Femur (tissue), 1 donor: ENCODE measurements around the gene DVL1.

Source experiments
- DNase-seq: peaks from one replicate; pipeline ENCODE4 v3.0.0-alpha.2; 2017

DVL1 gene

DNA sequence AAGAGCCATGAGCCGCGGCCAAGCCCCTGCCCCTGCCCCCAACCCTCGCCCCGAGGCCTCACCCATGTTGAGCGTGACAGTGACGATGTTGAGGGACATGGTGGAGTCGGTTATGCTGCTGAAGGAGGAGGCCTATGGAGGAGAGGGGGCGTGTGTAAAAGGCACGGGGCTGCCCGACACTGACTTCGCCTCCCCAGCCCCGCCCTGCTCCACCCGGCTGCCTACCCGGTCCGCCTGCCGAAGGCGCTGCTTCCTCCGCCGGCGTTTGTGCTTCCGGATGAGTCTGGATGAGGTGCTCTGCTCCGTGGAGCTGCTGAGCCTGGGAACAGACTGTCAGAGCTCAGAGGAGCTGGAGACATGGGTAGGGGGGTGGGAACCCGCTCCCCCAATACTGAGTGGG lies 9.0 kb downstream of the DVL1 start:
- no peak for DNase-seq

GRCh38 chr1:1338278-1338677 lies 10.9 kb downstream of the DVL1 start:
- DNase-seq, result no peak

DNA sequence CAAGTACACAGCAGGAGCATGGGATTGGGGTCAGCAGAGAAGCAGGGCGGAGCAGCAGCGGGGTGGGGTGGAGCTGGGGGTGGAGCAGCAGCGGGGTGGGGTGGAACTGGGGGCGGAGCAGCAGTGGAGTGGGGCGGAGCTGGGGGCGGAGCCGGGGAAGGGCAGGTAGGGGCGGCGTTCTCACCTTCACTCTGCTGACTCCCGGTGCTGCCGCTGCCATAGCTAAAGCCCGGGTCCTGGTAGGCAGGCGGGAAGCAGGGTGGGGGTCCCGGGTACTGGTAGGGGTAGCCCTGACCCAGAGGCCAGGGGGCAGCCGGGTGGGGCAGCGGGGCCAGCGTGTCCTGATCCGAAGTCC lies 11.4 kb downstream of the DVL1 start:
- no peak for DNase-seq

DNA sequence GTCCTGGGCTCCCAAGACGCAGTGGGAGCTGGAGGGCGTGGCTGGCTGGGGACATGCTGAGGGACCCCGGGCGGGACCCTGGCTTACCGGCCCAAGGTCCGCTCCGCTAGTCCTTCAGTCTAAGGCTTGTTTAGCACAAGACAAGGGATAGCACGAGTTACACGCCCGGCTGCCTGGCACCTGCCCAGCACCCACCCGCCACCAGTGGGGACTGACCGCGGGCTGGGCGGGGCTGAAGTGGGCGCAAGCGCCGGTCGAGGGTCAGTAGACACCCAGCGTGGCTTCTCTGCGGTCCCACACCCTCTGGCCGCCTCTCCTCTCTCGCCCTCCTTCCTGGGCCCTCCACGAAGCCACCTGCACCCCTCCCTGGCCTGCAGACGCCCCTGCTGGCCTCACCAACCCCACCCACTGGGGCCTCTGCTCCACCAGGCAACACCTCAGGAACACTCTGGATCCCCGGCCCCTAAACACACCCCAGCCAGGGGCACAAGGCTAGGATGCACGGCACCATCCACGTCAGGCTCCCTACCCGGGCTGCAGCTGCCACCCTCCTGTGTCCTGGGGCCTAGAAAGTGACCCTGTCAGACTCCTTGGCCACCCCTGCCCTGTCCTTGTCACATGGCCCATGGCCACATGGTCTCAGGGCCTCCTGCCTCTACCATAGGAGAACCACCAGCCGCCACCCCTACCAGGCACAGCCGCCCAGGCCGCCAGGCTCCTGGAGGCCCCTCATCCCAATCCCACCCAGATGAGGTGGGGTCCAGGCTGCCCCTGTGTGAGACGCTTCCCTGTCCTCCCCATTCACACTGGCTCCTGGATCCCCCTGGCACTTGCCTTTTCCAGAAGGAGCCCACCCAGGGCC lies 12.1 kb downstream of the DVL1 start:
- no peak for DNase-seq

DNA sequence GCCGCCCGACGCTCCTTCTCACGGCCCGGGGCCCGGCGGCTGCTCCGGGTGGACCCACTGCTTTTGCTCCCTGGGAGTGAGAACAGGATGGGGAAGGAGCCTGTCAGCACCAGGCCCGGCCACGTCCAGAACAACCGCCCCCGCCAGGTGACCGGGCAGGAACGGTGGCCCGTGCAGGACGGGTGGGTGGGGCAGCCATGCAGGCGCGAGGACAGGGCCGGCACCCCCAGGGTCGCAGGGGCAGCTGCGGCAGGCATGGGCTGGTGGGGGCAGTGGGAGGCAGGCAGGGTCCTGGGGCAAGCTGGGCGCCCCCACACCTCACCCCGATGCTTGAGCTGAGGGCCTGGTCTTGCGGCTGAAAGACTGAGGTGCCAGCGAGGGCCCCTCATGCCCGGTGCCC lies 12.8 kb downstream of the DVL1 start:
- DNase-seq, result no peak

GRCh38 chr1:1335792-1336248 lies 13.4 kb downstream of the DVL1 start:
- DNase-seq, result no peak

GRCh38 chr1:1335283-1335682 lies 13.9 kb downstream of the DVL1 start:
- no peak for DNase-seq

- DNase-seq, result no peak
Observed at GRCh38 chr1:1334835-1335234, 14.4 kb downstream of the DVL1 start.

DNA sequence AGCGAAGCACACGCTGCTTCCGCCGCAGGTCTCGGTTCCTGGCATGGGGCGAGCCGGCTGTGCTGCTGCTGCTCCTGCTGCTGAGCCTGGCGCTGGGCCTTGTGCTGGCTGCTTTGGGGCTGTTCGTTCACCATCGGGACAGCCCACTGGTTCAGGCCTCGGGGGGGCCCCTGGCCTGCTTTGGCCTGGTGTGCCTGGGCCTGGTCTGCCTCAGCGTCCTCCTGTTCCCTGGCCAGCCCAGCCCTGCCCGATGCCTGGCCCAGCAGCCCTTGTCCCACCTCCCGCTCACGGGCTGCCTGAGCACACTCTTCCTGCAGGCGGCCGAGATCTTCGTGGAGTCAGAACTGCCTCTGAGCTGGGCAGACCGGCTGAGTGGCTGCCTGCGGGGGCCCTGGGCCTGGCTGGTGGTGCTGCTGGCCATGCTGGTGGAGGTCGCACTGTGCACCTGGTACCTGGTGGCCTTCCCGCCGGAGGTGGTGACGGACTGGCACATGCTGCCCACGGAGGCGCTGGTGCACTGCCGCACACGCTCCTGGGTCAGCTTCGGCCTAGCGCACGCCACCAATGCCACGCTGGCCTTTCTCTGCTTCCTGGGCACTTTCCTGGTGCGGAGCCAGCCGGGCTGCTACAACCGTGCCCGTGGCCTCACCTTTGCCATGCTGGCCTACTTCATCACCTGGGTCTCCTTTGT lies 15.5 kb downstream of the DVL1 start:
- no peak for DNase-seq

DNA sequence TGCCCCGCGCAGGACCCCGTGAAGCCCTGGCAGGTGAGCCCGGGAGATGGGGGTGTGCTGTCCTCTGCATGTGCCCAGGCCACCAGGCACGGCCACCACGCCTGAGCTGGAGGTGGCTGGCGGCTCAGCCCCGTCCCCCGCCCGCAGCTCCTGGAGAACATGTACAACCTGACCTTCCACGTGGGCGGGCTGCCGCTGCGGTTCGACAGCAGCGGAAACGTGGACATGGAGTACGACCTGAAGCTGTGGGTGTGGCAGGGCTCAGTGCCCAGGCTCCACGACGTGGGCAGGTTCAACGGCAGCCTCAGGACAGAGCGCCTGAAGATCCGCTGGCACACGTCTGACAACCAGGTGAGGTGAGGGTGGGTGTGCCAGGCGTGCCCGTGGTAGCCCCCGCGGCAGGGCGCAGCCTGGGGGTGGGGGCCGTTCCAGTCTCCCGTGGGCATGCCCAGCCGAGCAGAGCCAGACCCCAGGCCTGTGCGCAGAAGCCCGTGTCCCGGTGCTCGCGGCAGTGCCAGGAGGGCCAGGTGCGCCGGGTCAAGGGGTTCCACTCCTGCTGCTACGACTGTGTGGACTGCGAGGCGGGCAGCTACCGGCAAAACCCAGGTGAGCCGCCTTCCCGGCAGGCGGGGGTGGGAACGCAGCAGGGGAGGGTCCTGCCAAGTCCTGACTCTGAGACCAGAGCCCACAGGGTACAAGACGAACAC lies 16.3 kb downstream of the DVL1 start:
- no peak for DNase-seq

- no peak for DNase-seq
Observed at GRCh38 chr1:1332031-1332755, 17.0 kb downstream of the DVL1 start.

DNA sequence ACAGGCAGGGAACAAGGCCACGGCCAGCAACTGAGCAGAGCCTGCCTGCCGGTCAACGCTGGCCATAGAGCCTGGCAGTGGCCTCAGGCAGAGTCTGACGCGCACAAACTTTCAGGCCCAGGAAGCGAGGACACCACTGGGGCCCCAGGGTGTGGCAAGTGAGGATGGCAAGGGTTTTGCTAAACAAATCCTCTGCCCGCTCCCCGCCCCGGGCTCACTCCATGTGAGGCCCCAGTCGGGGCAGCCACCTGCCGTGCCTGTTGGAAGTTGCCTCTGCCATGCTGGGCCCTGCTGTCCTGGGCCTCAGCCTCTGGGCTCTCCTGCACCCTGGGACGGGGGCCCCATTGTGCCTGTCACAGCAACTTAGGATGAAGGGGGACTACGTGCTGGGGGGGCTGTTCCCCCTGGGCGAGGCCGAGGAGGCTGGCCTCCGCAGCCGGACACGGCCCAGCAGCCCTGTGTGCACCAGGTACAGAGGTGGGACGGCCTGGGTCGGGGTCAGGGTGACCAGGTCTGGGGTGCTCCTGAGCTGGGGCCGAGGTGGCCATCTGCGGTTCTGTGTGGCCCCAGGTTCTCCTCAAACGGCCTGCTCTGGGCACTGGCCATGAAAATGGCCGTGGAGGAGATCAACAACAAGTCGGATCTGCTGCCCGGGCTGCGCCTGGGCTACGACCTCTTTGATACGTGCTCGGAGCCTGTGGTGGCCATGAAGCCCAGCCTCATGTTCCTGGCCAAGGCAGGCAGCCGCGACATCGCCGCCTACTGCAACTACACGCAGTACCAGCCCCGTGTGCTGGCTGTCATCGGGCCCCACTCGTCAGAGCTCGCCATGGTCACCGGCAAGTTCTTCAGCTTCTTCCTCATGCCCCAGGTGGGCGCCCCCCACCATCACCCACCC lies 17.9 kb downstream of the DVL1 start, which contains the start of gene TAS1R3:
Gene TAS1R3, plus strand, starts transcription at position 213 of the 898 bp plus-strand sequence. Its CDS starts 66 bp downstream, at position 279.
- DNase-seq, result no peak

DNA sequence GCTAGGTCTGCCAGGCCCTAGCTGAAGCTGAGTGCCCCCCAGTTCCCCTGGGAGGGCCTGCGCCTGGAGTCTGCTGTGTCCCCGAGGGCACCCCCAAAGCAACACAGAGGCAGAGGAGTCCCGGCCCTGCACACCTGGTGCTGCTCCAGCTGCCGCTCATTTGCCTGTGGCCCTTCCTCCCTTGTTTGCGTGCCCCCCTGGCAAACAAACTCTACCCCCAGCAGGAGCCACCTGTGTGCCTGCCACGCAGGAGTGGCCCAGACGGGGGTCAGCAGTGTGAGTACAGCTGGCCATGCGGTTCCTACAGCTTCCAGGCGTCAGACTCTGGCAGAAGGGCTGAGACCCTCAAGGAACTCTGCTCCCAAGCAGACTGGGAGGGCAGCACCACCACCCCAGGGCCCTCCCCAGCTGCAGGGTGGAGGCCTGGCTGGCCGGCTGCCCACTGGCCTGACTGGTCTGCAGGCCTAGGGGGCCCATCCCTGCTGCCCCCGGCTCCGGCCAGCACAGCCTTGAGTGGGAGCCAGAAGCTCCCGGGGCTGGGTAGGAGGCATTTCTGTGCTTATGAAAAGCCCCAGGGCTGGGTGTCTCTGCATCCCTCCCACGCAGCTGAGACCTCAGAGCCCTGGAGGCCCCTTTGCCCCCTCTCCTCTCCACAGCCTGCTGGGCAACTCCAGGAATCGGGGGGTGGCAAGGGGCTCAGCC lies 18.7 kb downstream of the DVL1 start:
- no peak for DNase-seq

GRCh38 chr1:1329304-1330210 lies 19.7 kb downstream of the DVL1 start:
- no peak for DNase-seq

DNA sequence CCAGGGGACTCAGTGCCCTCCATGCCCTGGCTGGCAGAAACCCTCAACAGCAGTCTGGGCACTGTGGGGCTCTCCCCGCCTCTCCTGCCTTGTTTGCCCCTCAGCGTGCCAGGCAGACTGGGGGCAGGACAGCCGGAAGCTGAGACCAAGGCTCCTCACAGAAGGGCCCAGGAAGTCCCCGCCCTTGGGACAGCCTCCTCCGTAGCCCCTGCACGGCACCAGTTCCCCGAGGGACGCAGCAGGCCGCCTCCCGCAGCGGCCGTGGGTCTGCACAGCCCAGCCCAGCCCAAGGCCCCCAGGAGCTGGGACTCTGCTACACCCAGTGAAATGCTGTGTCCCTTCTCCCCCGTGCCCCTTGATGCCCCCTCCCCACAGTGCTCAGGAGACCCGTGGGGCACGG lies 21.0 kb downstream of the DVL1 start:
- no peak for DNase-seq

DNA sequence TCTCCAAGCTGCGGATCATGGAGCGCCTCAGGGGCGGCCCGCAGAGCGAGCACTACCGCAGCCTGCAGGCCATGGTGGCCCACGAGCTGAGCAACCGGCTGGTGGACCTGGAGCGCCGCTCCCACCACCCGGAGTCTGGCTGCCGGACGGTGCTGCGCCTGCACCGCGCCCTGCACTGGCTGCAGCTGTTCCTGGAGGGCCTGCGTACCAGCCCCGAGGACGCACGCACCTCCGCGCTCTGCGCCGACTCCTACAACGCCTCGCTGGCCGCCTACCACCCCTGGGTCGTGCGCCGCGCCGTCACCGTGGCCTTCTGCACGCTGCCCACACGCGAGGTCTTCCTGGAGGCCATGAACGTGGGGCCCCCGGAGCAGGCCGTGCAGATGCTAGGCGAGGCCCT lies 21.9 kb downstream of the DVL1 start:
- DNase-seq, result no peak

DNA sequence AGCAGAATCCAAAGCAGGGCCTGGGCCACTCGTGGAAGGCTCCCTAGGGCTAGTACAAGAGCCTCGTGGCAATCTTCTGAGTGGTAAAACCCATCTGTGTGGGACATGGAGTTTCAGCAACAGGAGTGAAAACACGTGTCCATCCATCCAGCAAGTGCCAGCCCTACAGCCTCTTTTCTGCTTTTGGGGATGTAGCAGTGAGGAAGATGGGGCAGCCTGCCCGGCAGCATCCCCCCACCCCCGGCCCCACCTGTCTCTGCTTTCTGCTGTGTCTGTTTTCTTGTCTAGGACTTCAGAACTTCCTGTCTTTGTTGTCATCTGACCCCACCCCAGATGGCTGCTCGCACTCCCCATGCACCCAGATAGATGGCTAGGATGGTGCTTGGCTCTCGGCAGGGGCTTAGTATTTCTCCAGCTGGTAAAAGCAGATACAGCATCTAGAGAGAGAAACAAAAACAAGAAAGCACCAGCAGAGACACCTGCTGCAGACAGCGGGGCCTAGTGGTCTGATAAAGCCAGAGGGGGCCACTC lies 23.1 kb downstream of the DVL1 start:
- no peak for DNase-seq

- DNase-seq, result no peak
Observed at GRCh38 chr1:1325288-1326074, 23.7 kb downstream of the DVL1 start.
